AG09309 (cell line): ENCODE data around the gene LAMP1.

ENCODE experiments used
- DNase-seq: peaks from one replicate; pipeline ENCODE4 v3.0.0-alpha.2; 2010; ENCODE audit warnings: low read depth
- H3K4me3 ChIP-seq: 2 replicates; pipeline ENCODE4 v1.5.1; 2011; ENCODE audit warnings: mild to moderate bottlenecking, low read depth, low read length, moderate library complexity; ENCODE audit not compliant: control insufficient read depth
- TF ChIP-seq, protein P1 (sequence below): IDR thresholded peaks from 2 replicates; pipeline ENCODE4 v1.5.1; 2011; ENCODE audit warnings: mild to moderate bottlenecking, low read depth, low read length, inconsistent platforms; ENCODE audit not compliant: insufficient read depth, control insufficient read depth; ENCODE audit errors: missing control alignments

The LAMP1 gene

GRCh38 chr13:113320226-113320875 is 23.3 kb downstream of the LAMP1 start:
- TF ChIP-seq, protein P1, sequence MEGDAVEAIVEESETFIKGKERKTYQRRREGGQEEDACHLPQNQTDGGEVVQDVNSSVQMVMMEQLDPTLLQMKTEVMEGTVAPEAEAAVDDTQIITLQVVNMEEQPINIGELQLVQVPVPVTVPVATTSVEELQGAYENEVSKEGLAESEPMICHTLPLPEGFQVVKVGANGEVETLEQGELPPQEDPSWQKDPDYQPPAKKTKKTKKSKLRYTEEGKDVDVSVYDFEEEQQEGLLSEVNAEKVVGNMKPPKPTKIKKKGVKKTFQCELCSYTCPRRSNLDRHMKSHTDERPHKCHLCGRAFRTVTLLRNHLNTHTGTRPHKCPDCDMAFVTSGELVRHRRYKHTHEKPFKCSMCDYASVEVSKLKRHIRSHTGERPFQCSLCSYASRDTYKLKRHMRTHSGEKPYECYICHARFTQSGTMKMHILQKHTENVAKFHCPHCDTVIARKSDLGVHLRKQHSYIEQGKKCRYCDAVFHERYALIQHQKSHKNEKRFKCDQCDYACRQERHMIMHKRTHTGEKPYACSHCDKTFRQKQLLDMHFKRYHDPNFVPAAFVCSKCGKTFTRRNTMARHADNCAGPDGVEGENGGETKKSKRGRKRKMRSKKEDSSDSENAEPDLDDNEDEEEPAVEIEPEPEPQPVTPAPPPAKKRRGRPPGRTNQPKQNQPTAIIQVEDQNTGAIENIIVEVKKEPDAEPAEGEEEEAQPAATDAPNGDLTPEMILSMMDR = no peak
- no peak for DNase-seq
- H3K4me3 ChIP-seq = no peak overlapping the region

DNA sequence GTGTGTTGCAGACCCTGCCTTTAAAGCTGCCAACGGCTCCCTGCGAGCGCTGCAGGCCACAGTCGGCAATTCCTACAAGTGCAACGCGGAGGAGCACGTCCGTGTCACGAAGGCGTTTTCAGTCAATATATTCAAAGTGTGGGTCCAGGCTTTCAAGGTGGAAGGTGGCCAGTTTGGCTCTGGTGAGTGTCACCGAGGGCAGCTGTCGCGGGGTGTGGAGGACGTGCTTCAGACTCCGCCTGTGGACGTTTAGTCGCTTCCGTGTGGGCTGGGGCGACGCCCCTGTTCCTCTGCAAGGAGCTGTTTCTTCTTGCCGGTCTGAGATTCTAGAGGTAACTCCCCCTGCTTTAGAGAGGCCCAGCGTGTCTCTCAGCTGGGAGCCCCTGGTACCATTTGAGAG is 24.5 kb downstream of the LAMP1 start:
- DNase-seq = no peak
- no peak overlapping the region for H3K4me3 ChIP-seq
- TF ChIP-seq, protein P1 = no peak

GRCh38 chr13:113322043-113322461 is 25.0 kb downstream of the LAMP1 start:
- DNase-seq = no peak
- TF ChIP-seq, protein P1 = no peak
- no peak overlapping the region for H3K4me3 ChIP-seq

DNA sequence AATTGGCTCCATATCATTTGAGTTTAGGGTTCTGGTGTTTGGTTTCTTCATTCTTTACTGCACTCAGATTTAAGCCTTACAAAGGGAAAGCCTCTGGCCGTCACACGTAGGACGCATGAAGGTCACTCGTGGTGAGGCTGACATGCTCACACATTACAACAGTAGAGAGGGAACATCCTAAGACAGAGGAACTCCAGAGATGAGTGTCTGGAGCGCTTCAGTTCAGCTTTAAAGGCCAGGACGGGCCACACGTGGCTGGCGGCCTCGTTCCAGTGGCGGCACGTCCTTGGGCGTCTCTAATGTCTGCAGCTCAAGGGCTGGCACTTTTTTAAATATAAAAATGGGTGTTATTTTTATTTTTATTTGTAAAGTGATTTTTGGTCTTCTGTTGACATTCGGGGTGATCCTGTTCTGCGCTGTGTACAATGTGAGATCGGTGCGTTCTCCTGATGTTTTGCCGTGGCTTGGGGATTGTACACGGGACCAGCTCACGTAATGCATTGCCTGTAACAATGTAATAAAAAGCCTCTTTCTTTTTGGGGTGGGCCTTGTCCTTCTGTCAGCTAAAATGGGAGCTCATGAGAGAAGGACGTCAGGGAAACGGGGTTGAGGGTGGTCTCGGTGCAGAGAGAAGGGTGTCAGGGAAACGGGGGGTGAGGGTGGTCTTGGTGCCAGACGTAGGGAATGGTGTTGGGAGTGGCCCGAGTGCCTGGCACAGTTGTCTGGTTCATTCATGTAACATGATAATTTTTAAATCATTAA is 26.0 kb downstream of the LAMP1 start:
- no peak overlapping the region for H3K4me3 ChIP-seq
- no peak for DNase-seq
- TF ChIP-seq, protein P1 = no peak

GRCh38 chr13:113323869-113324268 is 26.8 kb downstream of the LAMP1 start:
- no peak overlapping the region for H3K4me3 ChIP-seq
- DNase-seq = no peak
- TF ChIP-seq, protein P1 = no peak

GRCh38 chr13:113324398-113324797 is 27.4 kb downstream of the LAMP1 start:
- H3K4me3 ChIP-seq = no peak overlapping the region
- no peak for DNase-seq
- TF ChIP-seq, protein P1 = no peak
